NOMO-1 (cell line): Measurements from ENCODE around the gene CHID1.

Experiments
- DNase-seq, 2 experiments: peaks; one replicate each; lab custom pipeline; 2025; ENCODE audit not compliant: unreplicated experiment in 2 of 2; lab: John Stamatoyannopoulos, UW

Gene CHID1

DNA sequence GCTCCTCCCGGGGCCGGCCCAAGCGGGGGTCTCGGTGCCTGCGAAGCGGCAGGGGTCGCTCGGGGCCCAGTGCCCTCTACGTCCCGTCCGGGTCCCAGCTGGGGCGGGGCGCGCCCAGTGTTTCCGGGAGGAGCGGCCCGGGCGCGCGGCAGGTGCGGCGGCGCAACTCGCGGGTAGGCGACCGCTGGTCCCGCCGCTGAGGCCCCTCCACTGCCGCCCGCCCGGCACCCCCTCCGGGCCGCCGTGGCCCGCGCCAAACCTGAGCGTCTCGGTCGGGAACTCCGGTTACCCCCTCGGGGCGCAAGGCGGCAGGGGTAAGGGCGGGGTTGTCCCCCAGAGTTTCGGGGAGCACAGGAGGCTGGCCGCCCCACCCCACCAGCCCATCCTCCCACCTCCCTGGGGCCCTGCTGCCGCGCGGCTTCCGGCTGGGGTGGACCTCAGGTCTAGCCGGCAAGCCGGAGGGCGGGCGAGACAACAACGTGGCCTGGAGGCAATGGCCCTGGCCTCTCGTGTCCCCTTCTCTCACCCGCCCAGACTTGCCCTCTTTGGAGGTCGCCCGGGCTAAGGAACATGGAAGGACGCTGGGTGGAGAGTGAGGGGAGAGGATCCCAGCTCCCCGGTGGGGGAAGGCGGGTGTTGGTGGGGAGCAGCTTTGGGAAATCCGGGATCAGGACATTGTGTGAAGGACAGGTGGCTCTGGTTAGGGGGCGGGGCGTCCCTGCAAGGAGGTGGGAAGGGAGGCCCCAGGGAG is 83.3 kb downstream of the CHID1 start:
- DNase-seq, result peak; percentile 20 to 21

GRCh38 chr11:826836-827145 is 83.8 kb downstream of the CHID1 start:
- no peak for DNase-seq

DNA sequence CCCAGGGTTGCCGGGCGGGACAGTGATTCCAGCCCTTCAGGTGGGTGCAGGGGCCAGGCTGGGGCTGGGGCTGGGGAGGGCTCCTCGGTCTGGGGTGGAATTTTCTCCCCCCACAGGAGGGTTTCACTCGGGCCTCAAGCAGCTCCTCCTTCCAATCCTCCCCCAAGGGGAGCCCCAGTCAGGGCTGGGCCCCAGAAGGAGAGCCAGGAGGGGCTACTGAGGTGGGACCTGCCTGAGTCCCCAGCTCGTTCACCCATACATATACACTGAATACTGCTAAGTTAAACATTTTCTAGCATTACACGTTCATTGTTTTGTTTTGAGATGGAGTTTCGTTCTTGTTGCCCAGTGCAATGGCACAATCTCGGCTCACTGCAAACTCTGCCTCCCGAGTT is 84.4 kb downstream of the CHID1 start:
- DNase-seq, result no peak

GRCh38 chr11:825366-826226 is 85.0 kb downstream of the CHID1 start:
- DNase-seq, result no peak

- no peak for DNase-seq
These were observed 85.7 kb downstream of the CHID1 start for GRCh38 chr11:824942-825341.

DNA sequence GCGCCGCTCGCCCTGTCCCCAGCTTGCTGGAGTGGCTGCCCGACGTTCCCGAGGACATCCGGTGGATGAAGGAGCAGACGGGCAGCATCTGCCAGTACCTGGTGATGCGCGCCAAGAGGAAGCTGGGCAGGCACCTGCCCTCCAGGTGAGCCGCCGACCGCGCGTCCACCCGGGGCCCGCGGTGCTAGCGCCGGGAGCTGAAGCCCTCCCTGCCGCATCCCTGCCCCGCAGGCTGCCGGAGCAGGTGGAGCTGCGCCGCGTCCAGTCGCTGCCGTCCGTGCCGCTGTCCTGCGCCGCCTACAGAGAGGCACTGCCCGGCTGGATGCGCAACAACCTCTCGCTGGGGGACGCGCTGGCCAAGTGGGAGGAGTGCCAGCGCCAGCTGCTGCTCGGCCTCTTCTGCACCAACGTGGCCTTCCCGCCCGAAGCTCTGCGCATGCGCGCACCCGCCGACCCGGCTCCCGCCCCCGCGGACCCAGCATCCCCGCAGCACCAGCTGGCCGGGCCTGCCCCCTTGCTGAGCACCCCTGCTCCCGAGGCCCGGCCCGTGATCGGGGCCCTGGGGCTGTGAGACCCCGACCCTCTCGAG is 86.2 kb downstream of the CHID1 start:
- no peak for DNase-seq

DNA sequence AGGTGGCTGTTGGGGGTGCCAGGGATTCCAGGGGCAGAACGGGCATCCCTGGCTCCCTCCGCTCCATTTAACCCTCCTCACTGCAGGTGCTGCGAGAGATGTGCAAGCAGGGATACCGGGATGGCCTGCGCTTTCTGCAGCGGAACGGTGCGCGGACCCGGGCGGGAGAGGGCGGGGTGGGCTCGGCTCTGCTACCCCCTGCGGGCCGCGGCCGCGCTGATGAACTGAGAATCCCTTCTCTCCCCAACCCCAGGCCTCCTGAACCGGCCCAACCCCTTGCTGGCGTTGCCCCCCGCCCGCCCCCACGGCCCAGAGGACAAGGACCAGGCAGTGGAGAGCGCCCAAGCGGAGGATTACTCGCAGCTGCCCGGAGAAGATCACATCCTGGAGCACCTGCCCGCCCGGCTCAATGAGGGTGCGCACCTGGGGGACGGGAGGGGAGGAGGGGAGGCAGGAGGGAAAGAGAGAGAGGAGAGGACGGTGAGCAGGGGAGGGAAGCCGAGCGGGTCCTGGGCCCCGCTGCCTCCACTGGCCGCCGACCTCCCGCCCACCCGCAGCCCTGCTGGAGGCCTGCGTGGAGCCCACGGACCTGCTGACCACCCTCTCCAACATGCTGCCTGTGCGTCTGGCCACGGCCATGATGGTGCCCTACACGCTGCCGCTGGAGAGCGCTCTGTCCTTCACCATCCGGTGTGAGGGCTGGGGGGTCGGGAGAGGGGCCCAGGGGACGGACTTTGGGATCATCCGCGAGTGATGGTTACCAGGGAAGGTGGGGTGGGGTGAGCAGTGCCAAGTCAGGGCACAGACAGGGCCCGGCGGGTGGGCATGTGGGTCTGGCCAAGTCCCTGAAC is 86.9 kb downstream of the CHID1 start:
- DNase-seq, result no peak

GRCh38 chr11:821512-822371 is 88.9 kb downstream of the CHID1 start:
- peak; percentile 32 to 46 for DNase-seq

DNA sequence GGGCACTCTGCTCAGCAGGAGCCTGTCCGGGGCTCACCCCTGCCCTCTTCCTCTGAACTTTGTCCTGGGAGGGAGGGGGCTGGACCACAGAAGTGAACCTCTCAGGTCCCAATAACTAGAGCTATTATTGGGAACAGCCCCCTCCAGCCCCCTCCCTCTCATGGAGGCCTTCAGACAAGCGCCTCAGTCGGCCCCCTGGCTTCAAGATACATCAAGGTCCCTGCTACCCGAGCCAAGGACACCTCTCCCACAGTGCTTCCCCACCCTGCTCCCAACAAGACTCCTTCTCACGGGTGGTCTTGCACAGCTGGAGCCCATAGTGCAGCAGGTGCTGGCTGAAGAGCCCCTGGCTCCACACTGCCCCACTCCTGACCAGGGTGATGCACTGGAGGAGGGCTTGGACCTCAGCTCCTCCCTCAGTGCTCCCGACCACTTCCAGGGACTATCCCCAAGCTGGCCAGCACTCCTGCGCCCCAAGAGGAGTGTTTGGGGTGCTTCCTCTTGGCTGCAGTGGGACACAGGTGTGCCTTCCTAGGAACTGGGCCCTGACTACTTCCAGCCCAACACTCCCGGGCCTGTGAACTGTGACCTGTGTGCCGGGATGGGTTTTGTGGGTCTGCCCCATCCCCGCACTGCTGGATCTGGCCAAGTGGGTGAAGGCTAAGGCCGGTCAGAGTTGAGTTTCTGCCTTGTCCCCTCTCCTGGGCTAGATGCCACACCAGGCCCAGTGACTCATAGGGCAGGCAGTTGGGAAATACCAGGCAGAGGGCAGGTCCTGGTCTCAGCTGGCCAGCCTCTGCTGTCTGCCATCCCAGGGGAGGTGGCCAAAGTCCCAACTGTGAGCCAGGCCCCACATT is 89.7 kb downstream of the CHID1 start:
- peak; percentile 19 to 23 for DNase-seq

DNA sequence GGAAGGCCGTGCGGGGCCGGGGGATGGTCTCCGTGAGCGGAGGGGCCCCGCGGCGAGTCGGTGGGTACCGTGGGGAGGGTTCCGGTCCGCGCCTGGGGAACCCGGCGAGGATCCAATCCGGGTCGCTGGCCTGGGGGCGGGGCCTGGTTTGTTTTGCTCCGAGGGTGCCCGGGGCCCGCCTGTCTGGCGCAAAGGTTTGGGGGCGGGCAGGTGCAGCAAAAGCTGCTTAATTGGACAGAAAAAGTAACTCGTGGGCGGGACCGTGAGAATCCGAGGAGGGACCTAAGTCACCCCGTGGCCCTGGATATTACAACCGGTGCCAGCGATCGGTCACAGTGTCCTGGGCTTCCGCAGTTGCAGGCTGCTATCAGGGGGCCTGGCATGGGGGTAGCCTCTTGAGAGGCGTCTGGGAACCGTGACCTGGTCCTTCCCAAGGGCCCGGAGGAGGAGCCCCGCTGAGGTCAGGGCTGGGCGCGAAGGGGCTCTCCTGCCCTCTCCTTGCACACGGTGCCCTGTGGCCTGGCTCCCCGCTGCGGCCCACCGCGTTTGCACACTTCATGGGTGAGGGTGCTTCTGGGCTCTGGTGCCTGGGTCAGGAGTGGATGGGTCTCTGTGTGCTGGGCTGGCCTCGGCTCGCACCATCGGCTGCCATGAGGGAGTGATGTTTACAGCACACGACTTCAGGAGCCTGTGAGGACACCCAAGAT is 90.5 kb downstream of the CHID1 start:
- DNase-seq, result peak; percentile 93 to 94

- peak; percentile 85 to 89 for DNase-seq
These were observed 91.3 kb downstream of the CHID1 start for GRCh38 chr11:819129-819931.

- DNase-seq, result no peak
These were observed 92.0 kb downstream of the CHID1 start, which contains the start of gene PNPLA2 for GRCh38 chr11:818396-819128. Gene PNPLA2, plus strand, starts transcription at chr11:818914. Its CDS starts 805 bp downstream, at chr11:819719.
